ENCODE measurements around the gene SLC24A3. TPM values are rescaled to one million over a fixed set of nuclear protein-coding genes. Genes with fewer than 3 reads are reported as not detected.

The SLC24A3 gene
- total RNA-seq, 1 experiment from 2014 or later = 0.14 TPM

DNA sequence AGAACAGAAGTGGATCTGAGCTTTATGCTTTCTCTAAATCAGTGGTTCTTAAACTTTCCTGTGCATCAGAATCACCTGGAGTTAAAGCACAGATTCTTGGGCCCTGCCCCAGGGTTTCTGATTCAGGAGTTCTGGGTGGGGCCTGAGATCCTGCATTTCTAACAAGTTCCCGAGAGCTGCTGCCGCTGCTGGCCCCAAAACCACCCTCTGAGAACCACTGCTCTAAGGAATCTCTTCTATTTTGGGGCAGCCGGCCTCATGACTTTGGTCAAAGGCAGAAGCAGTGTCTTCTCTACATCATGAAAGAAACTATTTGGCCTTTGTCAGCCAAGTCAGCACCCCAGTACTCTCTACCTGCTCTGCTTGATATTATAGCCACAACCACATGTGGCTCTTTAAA, 503.5 kb downstream of the SLC24A3 start:
- Histone ChIP-seq H3K36me3 (ENCODE audit: control insufficient read depth, insufficient read depth, low read length) (no peaks in the 10 kb centered on the region), H3K4me1 (peaks cover 24% of the 10 kb centered on the region), H3K27me3 (replicated peaks; ENCODE audit: control insufficient read depth, insufficient read depth, low read length) (no peaks in the 10 kb centered on the region), H3K4me3 (ENCODE audit: low read depth, low read length) (no peak overlapping the region), H3K9me3 (peaks cover 18% of the 10 kb centered on the region)
- Mint-ChIP-seq H3K27ac (ENCODE audit: unreplicated experiment) (no peak overlapping the region), H3K4me1 (ENCODE audit: low read depth, unreplicated experiment) (peaks cover 10% of the 10 kb centered on the region), H3K27me3 (ENCODE audit: insufficient read depth, unreplicated experiment) (no peaks in the 10 kb centered on the region), H3K36me3 (ENCODE audit: insufficient read depth, unreplicated experiment) (no peaks in the 10 kb centered on the region), H3K4me3 (ENCODE audit: unreplicated experiment) (no peak overlapping the region), H3K9me3 (ENCODE audit: unreplicated experiment) (peaks cover 21% of the 10 kb centered on the region)
- ChIA-PET CTCF (no interaction called here), POLR2A (no interaction called here)
- intact Hi-C loops (cut with micrococcal nuclease; ENCODE audit: unreplicated experiment) = loop anchor here (2.0 kb wide), 1 partner anchor 51 kb away; no protein-coding TSS in a partner anchor
- DNase-seq = no peak
- no TSS peak for BruUV-seq (replicated peaks)
- TF ChIP-seq, protein P1, sequence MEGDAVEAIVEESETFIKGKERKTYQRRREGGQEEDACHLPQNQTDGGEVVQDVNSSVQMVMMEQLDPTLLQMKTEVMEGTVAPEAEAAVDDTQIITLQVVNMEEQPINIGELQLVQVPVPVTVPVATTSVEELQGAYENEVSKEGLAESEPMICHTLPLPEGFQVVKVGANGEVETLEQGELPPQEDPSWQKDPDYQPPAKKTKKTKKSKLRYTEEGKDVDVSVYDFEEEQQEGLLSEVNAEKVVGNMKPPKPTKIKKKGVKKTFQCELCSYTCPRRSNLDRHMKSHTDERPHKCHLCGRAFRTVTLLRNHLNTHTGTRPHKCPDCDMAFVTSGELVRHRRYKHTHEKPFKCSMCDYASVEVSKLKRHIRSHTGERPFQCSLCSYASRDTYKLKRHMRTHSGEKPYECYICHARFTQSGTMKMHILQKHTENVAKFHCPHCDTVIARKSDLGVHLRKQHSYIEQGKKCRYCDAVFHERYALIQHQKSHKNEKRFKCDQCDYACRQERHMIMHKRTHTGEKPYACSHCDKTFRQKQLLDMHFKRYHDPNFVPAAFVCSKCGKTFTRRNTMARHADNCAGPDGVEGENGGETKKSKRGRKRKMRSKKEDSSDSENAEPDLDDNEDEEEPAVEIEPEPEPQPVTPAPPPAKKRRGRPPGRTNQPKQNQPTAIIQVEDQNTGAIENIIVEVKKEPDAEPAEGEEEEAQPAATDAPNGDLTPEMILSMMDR (IDR thresholded peaks at IDR 0.05; ENCODE audit: insufficient read depth in 1 of 2, low read depth in 1 of 2, low read length in 1 of 2, severe bottlenecking in 1 of 2, unreplicated experiment in 1 of 2) = no peak

DNA sequence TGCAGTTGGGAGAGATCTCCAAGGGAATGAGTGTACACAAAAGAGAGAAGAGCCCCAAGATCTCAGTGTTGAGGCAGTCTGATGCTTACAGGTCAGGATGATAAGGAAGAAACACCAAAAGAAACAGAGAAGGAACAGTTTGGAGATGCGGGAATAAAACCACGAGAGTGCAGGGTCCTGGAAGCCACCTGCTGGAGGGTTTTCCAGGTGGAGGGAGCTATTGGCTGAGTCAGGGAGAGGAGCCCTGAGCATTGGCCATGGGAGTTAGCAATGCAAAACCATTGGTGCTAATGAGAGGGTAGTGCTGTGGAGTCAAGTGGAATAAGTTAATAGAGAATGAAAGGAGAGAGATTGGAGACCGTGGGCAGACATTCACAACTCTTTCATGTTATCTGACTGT, 506.4 kb downstream of the SLC24A3 start:
- POLR2A ChIA-PET = no interaction called here
- H3K27me3 ChIP-seq (replicated peaks; ENCODE audit: control insufficient read depth, insufficient read depth, low read length) = no peaks in the 10 kb centered on the region
- DNase-seq = no peak
- Mint-ChIP-seq H3K27ac (ENCODE audit: unreplicated experiment) (no peak overlapping the region), H3K36me3 (ENCODE audit: insufficient read depth, unreplicated experiment) (no peaks in the 10 kb centered on the region), H3K27me3 (ENCODE audit: insufficient read depth, unreplicated experiment) (no peaks in the 10 kb centered on the region), H3K4me1 (ENCODE audit: low read depth, unreplicated experiment) (peaks cover 9% of the 10 kb centered on the region), H3K4me3 (ENCODE audit: unreplicated experiment) (no peak overlapping the region), H3K9me3 (ENCODE audit: unreplicated experiment) (peaks cover 21% of the 10 kb centered on the region)
- H3K4me3 ChIP-seq (ENCODE audit: low read depth, low read length) = no peak overlapping the region
- BruUV-seq (replicated peaks) = no TSS peak
- intact Hi-C loops (cut with micrococcal nuclease; ENCODE audit: unreplicated experiment) = no loop called here
- H3K4me1 ChIP-seq = peaks cover 16% of the 10 kb centered on the region; the same call in 1 of the 2 replicates
- H3K36me3 ChIP-seq (ENCODE audit: control insufficient read depth, insufficient read depth, low read length) = no peaks in the 10 kb centered on the region
- CTCF ChIA-PET = no interaction called here
- TF ChIP-seq, protein P1 (IDR thresholded peaks at IDR 0.05; ENCODE audit: insufficient read depth in 1 of 2, low read depth in 1 of 2, low read length in 1 of 2, severe bottlenecking in 1 of 2, unreplicated experiment in 1 of 2) = no peak
- peaks cover 18% of the 10 kb centered on the region for H3K9me3 ChIP-seq

DNA sequence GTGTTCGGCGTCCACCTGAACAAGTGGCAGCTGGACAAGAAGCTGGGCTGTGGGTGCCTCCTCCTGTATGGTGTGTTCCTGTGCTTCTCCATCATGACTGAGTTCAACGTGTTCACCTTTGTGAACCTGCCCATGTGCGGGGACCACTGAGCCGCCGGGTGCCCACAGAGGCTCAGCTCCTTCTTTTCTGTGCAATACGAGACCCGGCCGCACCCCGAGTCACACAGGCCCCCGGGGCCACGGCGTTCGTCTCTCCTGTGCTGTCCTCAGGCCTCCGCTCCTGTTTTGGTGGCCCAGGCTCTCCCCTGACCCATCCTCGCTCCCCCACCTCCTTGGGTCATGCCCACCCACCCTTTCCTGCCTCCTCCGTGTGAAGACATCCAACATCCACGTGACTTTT, 508.5 kb downstream of the SLC24A3 start:
- no TSS peak for BruUV-seq (replicated peaks)
- TF ChIP-seq, protein P1 (IDR thresholded peaks at IDR 0.05; ENCODE audit: insufficient read depth in 1 of 2, low read depth in 1 of 2, low read length in 1 of 2, severe bottlenecking in 1 of 2, unreplicated experiment in 1 of 2) = no peak
- H3K4me1 ChIP-seq = no peaks in the 10 kb centered on the region

More for the DNA sequence above, 508.5 kb downstream of the SLC24A3 start:
- Histone ChIP-seq H3K36me3 (ENCODE audit: control insufficient read depth, insufficient read depth, low read length) (no peaks in the 10 kb centered on the region), H3K27me3 (replicated peaks; ENCODE audit: control insufficient read depth, insufficient read depth, low read length) (no peaks in the 10 kb centered on the region), H3K4me3 (ENCODE audit: low read depth, low read length) (no peak overlapping the region), H3K9me3 (peaks cover 13% of the 10 kb centered on the region)
- Mint-ChIP-seq H3K27me3 (ENCODE audit: insufficient read depth, unreplicated experiment) (no peaks in the 10 kb centered on the region), H3K27ac (ENCODE audit: unreplicated experiment) (no peak overlapping the region), H3K9me3 (ENCODE audit: unreplicated experiment) (peaks cover 21% of the 10 kb centered on the region), H3K4me1 (ENCODE audit: low read depth, unreplicated experiment) (no peaks in the 10 kb centered on the region), H3K36me3 (ENCODE audit: insufficient read depth, unreplicated experiment) (no peaks in the 10 kb centered on the region), H3K4me3 (ENCODE audit: unreplicated experiment) (no peak overlapping the region)
- POLR2A ChIA-PET = no interaction called here
- intact Hi-C loops (cut with micrococcal nuclease; ENCODE audit: unreplicated experiment) = no loop called here
- no peak for DNase-seq
- CTCF ChIA-PET = no interaction called here
